Keratinocyte (primary cell): ENCODE results near the gene AWAT2. TPM values are rescaled to one million over a fixed set of nuclear protein-coding genes. Genes with fewer than 3 reads are reported as not detected.

ENCODE experiments used
- DNase-seq: peaks from one replicate; pipeline ENCODE4 v3.0.0-alpha.2; 2011; ENCODE audit warnings: low read depth, missing footprints, low spot score
- FAIRE-seq: peaks from 2 replicates; lab custom pipeline; 2011; peaks lifted over from hg19 to GRCh38; lab: Jason Lieb, UNC
- H2AFZ ChIP-seq: 2 replicates; pipeline ENCODE4 v1.6.0; 2012; ENCODE audit warnings: low read length, control low read depth, inconsistent platforms; ENCODE audit not compliant: control insufficient read depth
- H3K27ac ChIP-seq: 2 replicates; pipeline ENCODE4 v1.5.1; 2011; ENCODE audit warnings: low read length; ENCODE audit not compliant: control insufficient read depth, insufficient read depth
- H3K27me3 ChIP-seq: 3 replicates; pipeline ENCODE4 v1.6.0; 2011; ENCODE audit warnings: low read length; ENCODE audit not compliant: control insufficient read depth, insufficient read depth; ENCODE audit errors: extremely low read depth
- H3K36me3 ChIP-seq, 2 experiments: 2 replicates in 1 of 2; 3 replicates in 1 of 2; pipeline ENCODE4 v1.5.1; 2011; ENCODE audit warnings: low read length in 2 of 2, mild to moderate bottlenecking in 1 of 2; ENCODE audit not compliant: control insufficient read depth in 2 of 2, insufficient read depth in 2 of 2; ENCODE audit errors: extremely low read depth in 1 of 2
- H3K4me1 ChIP-seq: 3 replicates; pipeline ENCODE4 v1.5.1; 2011; ENCODE audit warnings: low read length; ENCODE audit not compliant: control insufficient read depth, insufficient read depth; ENCODE audit errors: extremely low read depth
- H3K4me2 ChIP-seq: 3 replicates; pipeline ENCODE4 v1.6.0; 2011; ENCODE audit warnings: low read depth, low read length; ENCODE audit not compliant: control insufficient read depth, insufficient read depth; ENCODE audit errors: extremely low read depth
- H3K4me3 ChIP-seq, 3 experiments: fragments of 200-600 bp in 1 of 3; sonication (generic) in 1 of 3; 2 replicates in 2 of 3; 3 replicates in 1 of 3; pipeline ENCODE4 v1.5.1; 2011 to 2016; ENCODE audit warnings: low read length in 3 of 3, mild to moderate bottlenecking in 3 of 3, control low read depth in 2 of 3, inconsistent platforms in 1 of 3, low read depth in 1 of 3, mixed read lengths in 1 of 3, mixed run types in 1 of 3, moderate library complexity in 1 of 3; ENCODE audit not compliant: control insufficient read depth in 2 of 3, insufficient read depth in 2 of 3; ENCODE audit errors: extremely low read depth in 1 of 3
- H3K79me2 ChIP-seq: 2 replicates; pipeline ENCODE4 v1.6.0; 2012; ENCODE audit warnings: low read length; ENCODE audit not compliant: control insufficient read depth, insufficient read depth
- H3K9ac ChIP-seq: 3 replicates; pipeline ENCODE4 v1.6.0; 2011; ENCODE audit warnings: low read length; ENCODE audit not compliant: control insufficient read depth, insufficient read depth; ENCODE audit errors: extremely low read depth
- H3K9me1 ChIP-seq: 3 replicates; pipeline ENCODE4 v1.6.0; 2011; ENCODE audit warnings: low read length; ENCODE audit not compliant: control insufficient read depth, insufficient read depth; ENCODE audit errors: extremely low read depth
- H3K9me3 ChIP-seq: 2 replicates; pipeline ENCODE4 v1.5.1; 2012; ENCODE audit warnings: low read depth, low read length; ENCODE audit not compliant: control insufficient read depth
- H4K20me1 ChIP-seq: 3 replicates; pipeline ENCODE4 v1.6.0; 2011; ENCODE audit warnings: low read length; ENCODE audit not compliant: control insufficient read depth, insufficient read depth; ENCODE audit errors: extremely low read depth
- CTCF ChIP-seq, 3 experiments: IDR thresholded peaks in 1 of 3; conservative IDR thresholded peaks in 1 of 3; optimal IDR thresholded peaks in 1 of 3; 2 replicates in 2 of 3; 3 replicates in 1 of 3; pipeline versions ENCODE3 to v1.5.1; 2011; ENCODE audit warnings: low read length in 3 of 3, mild to moderate bottlenecking in 3 of 3, moderate library complexity in 2 of 3, control low read depth in 1 of 3, inconsistent platforms in 1 of 3; ENCODE audit not compliant: insufficient read depth in 2 of 3; ENCODE audit errors: extremely low read depth in 1 of 3
- EZH2 ChIP-seq: IDR thresholded peaks from one replicate; pipeline ENCODE4 v1.6.1; 2012; ENCODE audit warnings: inconsistent platforms, mild to moderate bottlenecking, low read length, moderate library complexity
- dilution Hi-C: fragments of 300-500 bp; cut with MboI; formaldehyde crosslinking; loops from one replicate; pipeline ENCODE4 v1.7.0; 2020; ENCODE audit warnings: low sequenced_read_pairs; ENCODE audit not compliant: extremely low pct_ligation_motif_present
- polyA plus RNA-seq, 5 experiments: library from polyadenylated mRNA; depleted of rRNA in 3 of 5; stranded (reverse) in 3 of 5; stranded (forward) in 1 of 5; unstranded in 1 of 5; fragments of >200 nt; gene quantifications; 1 replicate in 1 of 5; 2 replicates in 3 of 5; 3 replicates in 1 of 5; pipeline versions ENCODE4 v1.2.1 to v1.2.3, GENCODE V29; 2011 to 2012; ENCODE audit warnings: missing spikeins in 2 of 5, low read depth in 1 of 5, low replicate concordance in 1 of 5

Gene AWAT2
- polyA plus RNA-seq, 1 donor (not counting 4 experiments of a cell fraction or from before 2014, with no cell fraction given): not detected

- dilution Hi-C loops: no loop called here
- Histone ChIP-seq H4K20me1 (no peaks in the 10 kb centered on the region), H3K9me1 (no peaks in the 10 kb centered on the region), H3K4me3 (no peak overlapping the region), H3K36me3 (no peaks in the 10 kb centered on the region), H3K27ac (no peak overlapping the region), H3K4me2 (no peak overlapping the region), H3K4me1 (no peaks in the 10 kb centered on the region), H3K9me3 (no peaks in the 10 kb centered on the region), H2AFZ (no peak overlapping the region), H3K79me2 (no peaks in the 10 kb centered on the region), H3K9ac (no peak overlapping the region), H3K27me3 (no peaks in the 10 kb centered on the region)
- TF ChIP-seq CTCF (optimal IDR thresholded peaks at IDR 0.05 in 1 of 3, IDR thresholded peaks at IDR 0.05 in 1 of 3, conservative IDR thresholded peaks at IDR 0.05 in 1 of 3; ENCODE audit: extremely low read depth in 1 of 3, insufficient read depth in 2 of 3, low read length in 3 of 3) (no peak), EZH2 (no peak)
- DNase-seq (no peak), FAIRE-seq (no peak)
Measured at GRCh38 chrX:70084592-70085240, 35.0 kb upstream of the AWAT2 start.

- no peaks in the 10 kb centered on the region for H4K20me1 ChIP-seq
- dilution Hi-C loops: no loop called here
- no peak for FAIRE-seq
Measured at GRCh38 chrX:70082723-70083122, 33.0 kb upstream of the AWAT2 start.

GRCh38 chrX:70079870-70080269 is 30.1 kb upstream of the AWAT2 start:
- no peak overlapping the region for H3K27ac ChIP-seq
- no peak overlapping the region for H2AFZ ChIP-seq
- no peaks in the 10 kb centered on the region for H3K4me1 ChIP-seq
- no peaks in the 10 kb centered on the region for H4K20me1 ChIP-seq
- H3K9ac ChIP-seq: no peak overlapping the region
- no peak for TF ChIP-seq CTCF (optimal IDR thresholded peaks at IDR 0.05 in 1 of 3, IDR thresholded peaks at IDR 0.05 in 1 of 3, conservative IDR thresholded peaks at IDR 0.05 in 1 of 3; ENCODE audit: extremely low read depth in 1 of 3, insufficient read depth in 2 of 3, low read length in 3 of 3)
- no peak for TF ChIP-seq EZH2
- no peak overlapping the region for H3K4me3 ChIP-seq
- dilution Hi-C loops: no loop called here
- H3K79me2 ChIP-seq: no peaks in the 10 kb centered on the region
- DNase-seq (no peak), FAIRE-seq (no peak)
- H3K9me1 ChIP-seq: no peaks in the 10 kb centered on the region
- H3K36me3 ChIP-seq: no peaks in the 10 kb centered on the region
- no peaks in the 10 kb centered on the region for H3K9me3 ChIP-seq
- no peak overlapping the region for H3K4me2 ChIP-seq
- H3K27me3 ChIP-seq: no peaks in the 10 kb centered on the region

More at GRCh38 chrX:70082723-70083122, 33.0 kb upstream of the AWAT2 start:
- no peak for TF ChIP-seq EZH2
- no peak overlapping the region for H3K4me3 ChIP-seq
- no peaks in the 10 kb centered on the region for H3K36me3 ChIP-seq
- no peaks in the 10 kb centered on the region for H3K9me3 ChIP-seq
- no peak overlapping the region for H3K9ac ChIP-seq
- H3K9me1 ChIP-seq: no peaks in the 10 kb centered on the region
- H3K4me1 ChIP-seq: no peaks in the 10 kb centered on the region
- H3K27me3 ChIP-seq: no peaks in the 10 kb centered on the region
- no peak for DNase-seq
- H2AFZ ChIP-seq: no peak overlapping the region
- H3K79me2 ChIP-seq: no peaks in the 10 kb centered on the region
- H3K4me2 ChIP-seq: no peak overlapping the region
- H3K27ac ChIP-seq: no peak overlapping the region
